Gastroesophageal sphincter (tissue), 4 donors: Measurements from ENCODE around the gene UBAC2. TPM values are rescaled to one million over a fixed set of nuclear protein-coding genes. Genes with fewer than 3 reads are reported as not detected.

ENCODE experiments used
- ATAC-seq: fragments of 150-250 bp; one replicate; pipeline ENCODE4 v1.9.1; 2016; ENCODE audit warnings: mild to moderate bottlenecking, moderate library complexity
- H3K27ac ChIP-seq, 4 donors: fragments of 200-600 bp; sonication (generic) in 3 of 4; 1 replicate in 3 of 4; 2 replicates in 1 of 4; pipeline ENCODE4 v1.5.1; 2016 to 2019
- H3K27me3 ChIP-seq: fragments of 200-600 bp; sonication (generic); one replicate; pipeline ENCODE4 v1.5.1; 2019
- H3K36me3 ChIP-seq, 2 donors: fragments of 200-600 bp; sonication (generic); one replicate each; pipeline ENCODE4 v1.5.1; 2019; ENCODE audit warnings: control low read depth in 1 of 2
- H3K4me1 ChIP-seq, 3 donors: fragments of 200-600 bp; sonication (generic); 1 replicate in 2 of 3; 2 replicates in 1 of 3; pipeline ENCODE4 v1.5.1; 2016 to 2019; ENCODE audit warnings: control low read depth in 2 of 3
- H3K4me3 ChIP-seq, 2 donors: fragments of 200-600 bp; sonication (generic); one replicate each; pipeline ENCODE4 v1.5.1; 2019; ENCODE audit warnings: mild to moderate bottlenecking in 1 of 2, moderate library complexity in 1 of 2
- H3K9me3 ChIP-seq, 3 donors: fragments of 200-600 bp; sonication (generic); one replicate each; pipeline ENCODE4 v1.5.1; 2017 to 2019; ENCODE audit warnings: control low read depth in 2 of 3
- CTCF ChIP-seq, 4 experiments: fragments of 200-600 bp in 2 of 4; fragments of 450-650 bp in 2 of 4; sonication (generic) in 1 of 4; IDR thresholded peaks; one replicate each; pipeline ENCODE4 v1.5.1; 2017 to 2019; ENCODE audit warnings: antibody characterized with exemption in 4 of 4, mild to moderate bottlenecking in 2 of 4, moderate library complexity in 2 of 4
- EP300 ChIP-seq: sonication (generic); formaldehyde crosslinking; IDR thresholded peaks from one replicate; pipeline ENCODE4 v1.6.1; 2017; ENCODE audit warnings: antibody characterized with exemption, mild to moderate bottlenecking
- POLR2A ChIP-seq, 2 donors: fragments of 450-650 bp; IDR thresholded peaks; one replicate each; pipeline ENCODE4 v1.6.1; 2017; ENCODE audit warnings: antibody characterized with exemption in 2 of 2, mild to moderate bottlenecking in 2 of 2, moderate library complexity in 1 of 2
- POLR2AphosphoS5 ChIP-seq: sonication (generic); formaldehyde crosslinking; IDR thresholded peaks from one replicate; pipeline ENCODE4 v1.6.1; 2017; ENCODE audit warnings: antibody characterized with exemption
- WGBS, 2 donors: methylation state at CpG; one replicate each; pipeline ENCODE4 v1.1.5; 2018; ENCODE audit warnings: low coverage in 1 of 2; 5-methylcytosine and 5-hydroxymethylcytosine counted together
- total RNA-seq, 4 donors: library from RNA; depleted of rRNA; stranded (reverse); fragments of >200 nt; gene quantifications; one replicate each; pipeline ENCODE4 v1.1.0, GENCODE V29; 2016

Gene UBAC2
- total RNA-seq, 4 donors from 2014 or later, result 45.0 to 59.6 (median 52.2) TPM

GRCh38 chr13:99265821-99266426 is 65.3 kb downstream of the UBAC2 start:
- Histone ChIP-seq H3K4me3 (no peak overlapping the region), H3K4me1 (peaks cover 0 to 9% (median 0%) of the 10 kb centered on the region in 3 donors), H3K36me3 (peaks cover 0 to 7% of the 10 kb centered on the region in 2 donors), H3K27ac (no peak overlapping the region), H3K27me3 (no peaks in the 10 kb centered on the region), H3K9me3 (no peaks in the 10 kb centered on the region)
- TF ChIP-seq POLR2AphosphoS5 (no peak), CTCF (IDR thresholded peaks at IDR 0.05) (peak; percentile 27 to 64 (median 59))
- ATAC-seq, result no peak
- WGBS, 2 donors, result 21 to 22% methylated on average over 3 of the region's 3 CpGs

- Histone ChIP-seq H3K4me3 (no peak overlapping the region), H3K4me1 (peaks cover 0 to 16% (median 2%) of the 10 kb centered on the region in 3 donors), H3K27ac (no peak overlapping the region), H3K9me3 (no peaks in the 10 kb centered on the region), H3K27me3 (no peaks in the 10 kb centered on the region), H3K36me3 (peaks cover 0 to 7% of the 10 kb centered on the region in 2 donors)
- ATAC-seq, result no peak
- 81 to 85% methylated on average over 5 to 6 of the region's 6 CpGs for WGBS, 2 donors
- TF ChIP-seq CTCF (IDR thresholded peaks at IDR 0.05) (no peak), POLR2AphosphoS5 (no peak), EP300 (no peak), POLR2A (IDR thresholded peaks at IDR 0.05) (no peak)
Measured at GRCh38 chr13:99266827-99267226, 66.2 kb downstream of the UBAC2 start.

- Histone ChIP-seq H3K9me3 (no peaks in the 10 kb centered on the region), H3K4me1 (peaks cover 0 to 18% (median 3%) of the 10 kb centered on the region in 3 donors), H3K36me3 (peaks cover 0 to 7% of the 10 kb centered on the region in 2 donors), H3K27me3 (no peaks in the 10 kb centered on the region), H3K4me3 (no peak overlapping the region), H3K27ac (no peak overlapping the region)
- no peak for ATAC-seq
- WGBS, 2 donors, result 80 to 89% methylated on average over 2 to 4 of the region's 4 CpGs
- TF ChIP-seq POLR2A (IDR thresholded peaks at IDR 0.05) (no peak), POLR2AphosphoS5 (no peak), EP300 (no peak), CTCF (IDR thresholded peaks at IDR 0.05) (no peak)
Measured at GRCh38 chr13:99267927-99268326, 67.3 kb downstream of the UBAC2 start.

GRCh38 chr13:99268822-99269221 is 68.2 kb downstream of the UBAC2 start:
- peaks cover 0 to 24% (median 3%) of the 10 kb centered on the region in 3 donors for H3K4me1 ChIP-seq
- H3K36me3 ChIP-seq, result peaks cover 0 to 7% of the 10 kb centered on the region in 2 donors
- no peak overlapping the region for H3K27ac ChIP-seq
- no peak for ATAC-seq
- H3K9me3 ChIP-seq, result no peaks in the 10 kb centered on the region
- H3K27me3 ChIP-seq, result no peaks in the 10 kb centered on the region
- H3K4me3 ChIP-seq, result no peak overlapping the region
- 60 to 69% methylated on average over 2 to 3 of the region's 3 CpGs for WGBS, 2 donors
- TF ChIP-seq POLR2A (IDR thresholded peaks at IDR 0.05) (no peak), POLR2AphosphoS5 (no peak), CTCF (IDR thresholded peaks at IDR 0.05) (no peak), EP300 (no peak)

GRCh38 chr13:99269627-99270241 is 69.1 kb downstream of the UBAC2 start:
- WGBS, 2 donors, result 45 to 47% methylated on average over 3 of the region's 3 CpGs
- ATAC-seq, result no peak
- Histone ChIP-seq H3K27ac (no peak overlapping the region), H3K9me3 (no peaks in the 10 kb centered on the region), H3K27me3 (no peaks in the 10 kb centered on the region), H3K4me1 (peaks cover 0 to 26% (median 3%) of the 10 kb centered on the region in 3 donors), H3K4me3 (no peak overlapping the region), H3K36me3 (peaks cover 0 to 7% of the 10 kb centered on the region in 2 donors)
- TF ChIP-seq EP300, result no peak
- TF ChIP-seq CTCF (IDR thresholded peaks at IDR 0.05), result peak; percentile 53 to 76 (median 73)
